ENCODE measurements around the gene POLR2C.

POLR2C gene

GRCh38 chr16:57519796-57520360, 57.4 kb downstream of the POLR2C start:
- DNase-seq (ENCODE audit: low read depth in 2 of 2) = peak; percentile 77 to 81
